AG09319 (cell line): ENCODE data around the gene PRDM16.
"Not testable (repeated sequence)": the region's sequence is repeated elsewhere in the genome, so short reads cannot be mapped to it uniquely, and the experiment has no call there.

Experiments used
- DNase-seq: peaks from one replicate; pipeline ENCODE4 v3.0.0-alpha.2; 2010; ENCODE audit warnings: low read depth; ENCODE audit errors: extremely low read depth
- TF ChIP-seq, protein P1 (sequence below): IDR thresholded peaks from 2 replicates; pipeline ENCODE4 v1.5.1; 2011; ENCODE audit warnings: low read depth, mild to moderate bottlenecking, inconsistent platforms, low read length, moderate library complexity

PRDM16 gene

GRCh38 chr1:3159996-3160395 lies 91.0 kb downstream of the PRDM16 start:
- DNase-seq, result no peak
- TF ChIP-seq, protein P1, sequence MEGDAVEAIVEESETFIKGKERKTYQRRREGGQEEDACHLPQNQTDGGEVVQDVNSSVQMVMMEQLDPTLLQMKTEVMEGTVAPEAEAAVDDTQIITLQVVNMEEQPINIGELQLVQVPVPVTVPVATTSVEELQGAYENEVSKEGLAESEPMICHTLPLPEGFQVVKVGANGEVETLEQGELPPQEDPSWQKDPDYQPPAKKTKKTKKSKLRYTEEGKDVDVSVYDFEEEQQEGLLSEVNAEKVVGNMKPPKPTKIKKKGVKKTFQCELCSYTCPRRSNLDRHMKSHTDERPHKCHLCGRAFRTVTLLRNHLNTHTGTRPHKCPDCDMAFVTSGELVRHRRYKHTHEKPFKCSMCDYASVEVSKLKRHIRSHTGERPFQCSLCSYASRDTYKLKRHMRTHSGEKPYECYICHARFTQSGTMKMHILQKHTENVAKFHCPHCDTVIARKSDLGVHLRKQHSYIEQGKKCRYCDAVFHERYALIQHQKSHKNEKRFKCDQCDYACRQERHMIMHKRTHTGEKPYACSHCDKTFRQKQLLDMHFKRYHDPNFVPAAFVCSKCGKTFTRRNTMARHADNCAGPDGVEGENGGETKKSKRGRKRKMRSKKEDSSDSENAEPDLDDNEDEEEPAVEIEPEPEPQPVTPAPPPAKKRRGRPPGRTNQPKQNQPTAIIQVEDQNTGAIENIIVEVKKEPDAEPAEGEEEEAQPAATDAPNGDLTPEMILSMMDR, result no peak

DNA sequence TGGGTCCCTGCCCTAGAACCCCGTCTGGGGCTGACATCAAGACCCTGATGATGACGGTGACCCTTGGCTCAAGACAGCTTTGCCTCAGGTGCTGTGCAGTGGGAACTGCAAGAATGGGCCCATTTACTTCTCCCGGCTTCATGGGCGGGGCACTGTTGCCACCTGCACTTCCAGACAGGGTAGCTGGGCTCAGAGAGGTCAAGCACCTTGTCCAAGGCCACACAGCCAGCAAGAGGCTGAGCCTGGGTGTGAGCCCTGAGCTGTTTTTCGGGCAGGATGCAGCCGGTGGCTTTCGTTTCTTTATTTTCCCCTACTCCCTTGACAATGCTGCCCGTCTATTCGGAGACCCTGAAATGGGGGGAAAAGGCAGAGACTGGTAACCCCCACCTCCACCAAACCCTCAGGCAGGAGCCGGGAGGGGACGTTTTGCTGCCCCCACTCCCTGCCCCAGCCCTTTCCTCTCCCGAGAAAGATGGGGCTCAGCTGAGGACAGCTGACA lies 91.7 kb downstream of the PRDM16 start:
- TF ChIP-seq, protein P1, result no peak
- no peak for DNase-seq

GRCh38 chr1:3161176-3161840 lies 92.3 kb downstream of the PRDM16 start:
- TF ChIP-seq, protein P1, result no peak
- no peak for DNase-seq

DNA sequence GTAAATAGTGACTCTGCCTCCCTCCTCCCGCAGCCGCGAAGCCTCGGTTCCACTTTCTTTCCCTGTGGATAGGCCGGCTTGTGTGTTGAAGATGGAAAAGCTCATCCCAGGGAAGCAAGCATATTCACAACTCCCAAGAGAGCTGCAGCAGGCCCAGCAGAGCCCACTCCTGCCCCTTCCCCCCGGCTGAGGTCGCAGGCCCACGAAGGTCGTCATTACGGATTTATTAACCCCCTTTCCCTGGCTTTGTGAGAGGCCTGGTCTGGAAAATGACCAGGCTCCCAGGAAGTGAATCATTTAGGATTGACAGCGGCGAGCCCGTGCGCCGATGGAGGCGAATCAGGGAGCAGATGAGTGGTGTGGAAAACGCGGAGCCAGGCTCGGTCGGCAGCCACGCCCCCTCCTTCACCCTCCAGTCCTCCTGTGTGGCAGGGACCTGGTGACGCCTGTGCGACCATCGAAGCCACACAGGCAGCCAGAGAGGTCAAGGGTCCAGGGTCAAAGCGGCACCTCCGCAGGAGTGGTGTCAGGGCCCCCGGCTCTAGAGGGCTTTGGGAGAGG lies 93.4 kb downstream of the PRDM16 start:
- DNase-seq, result no peak
- TF ChIP-seq, protein P1, result no peak

DNA sequence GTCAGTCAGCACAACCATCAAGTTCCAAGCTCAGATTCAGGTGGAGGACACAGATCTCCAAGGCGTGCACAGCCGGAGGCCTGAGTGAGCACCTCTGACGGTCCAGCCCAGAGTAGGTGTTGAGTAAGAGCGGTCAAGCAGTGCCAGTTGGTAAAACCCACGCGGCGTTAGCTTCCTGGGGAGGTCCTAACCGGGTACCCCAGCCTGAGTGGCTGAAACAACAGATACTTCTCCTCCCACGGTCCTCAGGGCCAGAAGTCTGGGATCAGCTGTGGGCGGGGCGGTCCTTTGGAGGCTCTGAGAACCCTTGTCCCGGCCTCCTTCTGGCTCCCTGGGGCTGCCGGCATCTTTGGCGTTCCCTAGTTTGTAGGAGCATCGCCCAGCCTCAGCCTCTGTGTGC lies 94.4 kb downstream of the PRDM16 start:
- TF ChIP-seq, protein P1, result no peak
- DNase-seq, result no peak

DNA sequence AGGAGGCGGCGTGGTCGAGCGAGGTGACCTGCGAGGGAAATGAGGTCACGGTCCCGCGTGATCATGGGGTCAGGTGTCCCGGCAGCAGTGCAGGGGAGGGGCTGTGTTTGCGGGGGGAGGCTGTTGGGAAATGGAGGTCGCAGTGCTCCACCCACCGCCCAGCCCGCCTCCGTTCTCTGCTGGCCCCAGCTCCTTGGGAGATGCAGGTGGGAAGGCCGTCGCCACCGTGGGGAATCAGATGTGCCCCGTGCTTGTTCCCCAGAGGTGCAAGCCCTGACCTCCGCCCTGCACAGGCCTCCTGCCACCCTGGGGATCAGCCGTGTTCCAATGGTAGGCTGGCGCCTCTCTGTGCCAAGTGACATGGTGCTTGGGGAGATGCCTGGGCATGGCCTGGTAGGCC lies 95.7 kb downstream of the PRDM16 start:
- DNase-seq, result no peak
- TF ChIP-seq, protein P1, result no peak

- DNase-seq, result not testable (repeated sequence)
Observed at GRCh38 chr1:3165189-3165588, 96.2 kb downstream of the PRDM16 start.
